ENCODE measurements around the gene GNPNAT1. TPM values are rescaled to one million over a fixed set of nuclear protein-coding genes. Genes with fewer than 3 reads are reported as not detected.
A peak's percentile ranks its signal among the peaks of the same experiment; 100 is the strongest.

Gene GNPNAT1
- 124 and 131 TPM in 2 replicates for total RNA-seq (2012; rRNA removed)

DNA sequence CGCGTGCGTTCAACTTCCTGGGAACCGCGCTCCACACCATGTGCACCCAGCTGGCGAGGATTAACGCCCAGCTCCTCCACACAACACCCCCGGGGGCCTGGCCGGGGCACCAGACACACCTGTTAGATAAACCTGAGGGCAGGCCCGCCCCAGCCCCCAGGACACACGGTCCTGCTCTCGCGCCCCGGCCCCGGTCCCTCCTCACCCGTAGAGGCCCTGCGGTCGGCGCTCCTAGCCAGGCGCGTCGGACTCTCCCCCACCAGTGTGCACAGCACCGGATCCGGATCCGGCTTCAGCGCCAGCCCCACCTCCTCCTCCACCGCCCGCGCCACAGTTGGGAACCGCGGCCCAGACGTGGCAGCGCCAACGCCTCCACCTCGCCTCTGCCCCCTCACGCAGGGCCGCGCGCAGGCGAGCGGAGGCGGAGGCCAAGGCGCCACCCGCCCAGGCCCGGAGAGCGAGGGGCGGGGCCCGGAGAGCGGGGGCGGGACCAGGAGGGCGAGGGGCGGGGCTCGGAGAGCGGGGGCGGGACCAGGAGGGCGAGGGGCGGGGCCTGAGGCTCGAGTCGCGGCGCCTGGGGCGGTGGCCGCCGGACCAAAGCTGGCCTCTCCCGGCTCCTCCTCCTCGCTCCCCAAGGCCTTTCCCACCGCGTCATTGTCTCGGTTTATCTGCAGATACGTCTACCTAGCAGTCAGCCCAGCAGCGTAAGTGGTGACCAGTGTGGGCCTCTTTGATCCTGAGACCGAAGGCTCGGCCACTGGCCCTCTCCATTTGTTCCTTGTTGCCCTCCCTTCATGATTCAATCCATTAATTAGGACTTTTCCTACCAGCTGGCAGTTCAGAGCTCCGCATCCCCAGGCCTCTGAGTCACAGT is at the start of gene GNPNAT1:
Gene GNPNAT1, minus strand, starts transcription at position 385 of the 874 bp plus-strand sequence. CDS start 6,957 bp downstream, outside the sequence.
- peak within 1 kb of the TSS; percentile 90 for H3K4me3 ChIP-seq (ENCODE audit: low read length)
- H3K36me3 ChIP-seq (ENCODE audit: insufficient read depth, low read length) = peaks cover 4% of the 10 kb centered on the region
- peaks cover 28% of the 10 kb centered on the region for H3K4me1 ChIP-seq (ENCODE audit: control insufficient read depth, insufficient read depth, low read length)
- no peaks in the 10 kb centered on the region for H3K27me3 ChIP-seq (ENCODE audit: control insufficient read depth, insufficient read depth, low read length)
- peak within 1 kb of the TSS; percentile 91 for H3K4me2 ChIP-seq (ENCODE audit: low read length)
- H3K9ac ChIP-seq (ENCODE audit: low read depth, low read length) = peak within 1 kb of the TSS; percentile 94
- H3K9me3 ChIP-seq (replicated peaks; ENCODE audit: low read length) = no peaks in the 10 kb centered on the region

DNA sequence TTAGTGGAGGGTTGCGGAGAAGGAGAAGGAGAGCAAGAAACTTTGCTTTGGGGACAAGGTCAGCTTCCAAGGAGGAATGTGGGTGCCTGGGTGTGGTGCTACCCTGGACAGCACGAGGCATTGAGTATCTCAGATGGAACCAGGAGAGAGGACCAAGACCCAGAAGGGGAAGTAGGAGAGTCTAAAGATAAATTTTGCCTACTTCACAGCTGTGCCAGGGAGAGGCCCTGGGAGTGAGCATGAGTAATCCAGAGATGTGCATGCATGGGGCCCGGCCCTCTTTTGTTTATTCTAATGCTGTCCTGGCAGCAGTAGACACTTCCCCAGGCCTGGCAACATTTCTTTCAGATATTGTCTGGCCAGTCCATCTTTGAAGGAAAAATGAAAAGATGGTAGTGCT is 49.5 kb upstream of the GNPNAT1 start:
- peak overlapping the region; percentile 39 for H3K4me2 ChIP-seq (ENCODE audit: low read length)
- no peaks in the 10 kb centered on the region for H3K9me3 ChIP-seq (replicated peaks; ENCODE audit: low read length)
- peak overlapping the region; percentile 61 for H3K9ac ChIP-seq (ENCODE audit: low read depth, low read length)
- H3K36me3 ChIP-seq (ENCODE audit: insufficient read depth, low read length) = no peaks in the 10 kb centered on the region
- H3K27me3 ChIP-seq (ENCODE audit: control insufficient read depth, insufficient read depth, low read length) = no peaks in the 10 kb centered on the region
- H3K4me3 ChIP-seq (ENCODE audit: low read length) = peak overlapping the region; percentile 7
- peaks cover 35% of the 10 kb centered on the region for H3K4me1 ChIP-seq (ENCODE audit: control insufficient read depth, insufficient read depth, low read length)

DNA sequence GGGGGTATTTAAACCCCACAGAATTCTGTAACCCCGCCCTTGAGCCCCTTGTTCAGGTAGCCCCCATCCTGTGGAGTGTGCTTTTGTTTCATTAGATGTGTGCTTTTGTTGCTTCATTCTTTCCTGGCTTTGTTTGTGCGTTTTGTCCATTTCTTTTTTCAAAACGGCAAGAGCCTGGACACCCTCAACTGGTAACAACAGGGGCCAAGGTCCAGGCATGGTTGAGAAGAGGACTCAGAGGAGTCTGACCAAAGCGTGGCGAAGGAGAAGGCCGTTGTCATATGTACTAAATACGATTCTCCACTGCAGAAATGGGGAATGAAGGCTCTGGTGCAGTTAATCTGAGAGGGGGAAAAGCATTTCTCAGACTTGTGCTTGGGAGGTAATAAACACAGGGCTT is 46.0 kb upstream of the GNPNAT1 start:
- Histone ChIP-seq H3K27me3 (ENCODE audit: control insufficient read depth, insufficient read depth, low read length) (no peaks in the 10 kb centered on the region), H3K9ac (ENCODE audit: low read depth, low read length) (no peak overlapping the region), H3K36me3 (ENCODE audit: insufficient read depth, low read length) (no peaks in the 10 kb centered on the region), H3K4me2 (ENCODE audit: low read length) (no peak overlapping the region), H3K9me3 (replicated peaks; ENCODE audit: low read length) (no peaks in the 10 kb centered on the region), H3K4me1 (ENCODE audit: control insufficient read depth, insufficient read depth, low read length) (peaks cover 42% of the 10 kb centered on the region), H3K4me3 (ENCODE audit: low read length) (no peak overlapping the region)

DNA sequence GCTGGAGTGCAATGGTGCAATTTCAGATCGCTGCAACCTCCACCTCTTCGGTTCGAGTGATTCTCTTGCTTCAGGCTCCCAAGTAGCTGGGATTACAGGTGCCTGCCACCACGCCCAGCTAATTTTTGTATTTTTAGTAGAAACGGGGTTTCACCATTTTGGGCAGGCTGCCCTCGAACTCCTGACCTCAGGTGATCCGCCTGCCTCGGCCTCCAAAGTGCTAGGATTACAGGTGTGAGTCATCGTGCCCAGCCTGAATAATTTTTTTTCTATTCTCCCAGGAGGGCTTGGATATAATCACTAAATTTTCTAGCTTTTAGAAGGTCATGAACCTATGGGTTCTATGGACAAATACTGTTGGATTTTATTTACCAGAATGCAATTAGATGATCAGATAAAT is 44.7 kb upstream of the GNPNAT1 start:
- H3K27me3 ChIP-seq (ENCODE audit: control insufficient read depth, insufficient read depth, low read length) = no peaks in the 10 kb centered on the region
- no peak overlapping the region for H3K4me2 ChIP-seq (ENCODE audit: low read length)
- peak overlapping the region; percentile 89 for H3K9ac ChIP-seq (ENCODE audit: low read depth, low read length)
- H3K4me1 ChIP-seq (ENCODE audit: control insufficient read depth, insufficient read depth, low read length) = peaks cover 50% of the 10 kb centered on the region
- H3K4me3 ChIP-seq (ENCODE audit: low read length) = no peak overlapping the region
- no peaks in the 10 kb centered on the region for H3K9me3 ChIP-seq (replicated peaks; ENCODE audit: low read length)
- H3K36me3 ChIP-seq (ENCODE audit: insufficient read depth, low read length) = no peaks in the 10 kb centered on the region

DNA sequence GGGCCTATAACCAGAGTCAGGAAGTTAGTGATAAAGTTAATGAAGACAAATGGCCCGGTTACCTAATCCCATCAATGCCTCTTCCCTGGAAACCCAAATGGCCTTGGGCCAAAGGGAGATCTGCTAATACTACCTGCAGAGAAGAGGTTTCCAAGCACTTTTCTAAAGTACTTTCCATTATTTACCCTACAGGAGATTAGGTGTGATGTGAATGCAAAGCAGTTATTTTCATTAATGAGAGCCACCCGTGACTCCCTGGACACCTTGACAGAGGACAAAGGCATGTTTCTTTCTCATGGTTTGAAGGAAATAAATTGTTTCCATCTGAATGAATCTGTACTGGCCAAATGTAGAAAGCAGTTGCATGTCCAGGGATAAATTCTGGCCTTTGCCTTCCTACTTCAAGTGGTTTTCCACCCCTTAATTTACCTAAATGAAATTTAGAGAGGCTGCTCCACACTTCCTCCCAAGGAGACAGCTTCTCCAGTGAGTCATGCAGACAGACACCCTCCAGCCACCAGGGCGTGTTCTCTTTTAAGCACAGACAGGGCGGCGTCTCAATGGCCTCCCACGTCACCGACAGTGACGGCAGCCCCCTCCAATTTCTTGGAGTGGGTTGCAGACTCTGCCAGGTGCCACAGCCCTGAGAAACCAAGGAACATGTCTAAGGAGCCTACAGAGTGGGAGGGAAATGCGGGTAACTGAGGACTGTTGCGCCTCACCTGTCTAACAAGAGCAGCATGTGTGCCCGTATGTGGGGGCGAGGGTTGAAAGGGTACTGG is 43.9 kb upstream of the GNPNAT1 start:
- Histone ChIP-seq H3K4me3 (ENCODE audit: low read length) (peak overlapping the region; percentile 54), H3K9me3 (replicated peaks; ENCODE audit: low read length) (no peaks in the 10 kb centered on the region), H3K4me2 (ENCODE audit: low read length) (peak overlapping the region; percentile 82), H3K27me3 (ENCODE audit: control insufficient read depth, insufficient read depth, low read length) (no peaks in the 10 kb centered on the region), H3K36me3 (ENCODE audit: insufficient read depth, low read length) (no peaks in the 10 kb centered on the region), H3K9ac (ENCODE audit: low read depth, low read length) (peak overlapping the region; percentile 89), H3K4me1 (ENCODE audit: control insufficient read depth, insufficient read depth, low read length) (peaks cover 48% of the 10 kb centered on the region)

DNA sequence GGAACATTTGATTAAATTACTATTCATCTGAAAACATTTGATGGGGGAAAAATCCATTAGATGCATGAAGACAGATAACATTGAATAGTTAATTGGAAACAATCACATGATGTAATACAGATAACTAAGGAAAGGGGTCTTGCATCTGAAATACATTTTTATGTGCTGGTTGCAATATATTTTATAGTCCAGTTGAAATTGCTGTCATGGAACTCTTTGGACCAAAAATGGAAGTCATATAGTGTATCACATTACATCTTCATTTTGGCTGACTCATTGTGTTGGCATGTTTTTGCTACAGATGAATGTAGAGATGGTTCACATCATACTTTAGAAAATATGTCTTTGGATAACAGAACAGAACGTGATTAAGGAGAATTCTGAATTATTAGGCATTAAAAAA is 43.0 kb upstream of the GNPNAT1 start:
- Histone ChIP-seq H3K27me3 (ENCODE audit: control insufficient read depth, insufficient read depth, low read length) (no peaks in the 10 kb centered on the region), H3K9me3 (replicated peaks; ENCODE audit: low read length) (no peaks in the 10 kb centered on the region), H3K9ac (ENCODE audit: low read depth, low read length) (peak overlapping the region; percentile 47), H3K4me3 (ENCODE audit: low read length) (no peak overlapping the region), H3K4me2 (ENCODE audit: low read length) (no peak overlapping the region), H3K4me1 (ENCODE audit: control insufficient read depth, insufficient read depth, low read length) (peaks cover 50% of the 10 kb centered on the region), H3K36me3 (ENCODE audit: insufficient read depth, low read length) (no peaks in the 10 kb centered on the region)

DNA sequence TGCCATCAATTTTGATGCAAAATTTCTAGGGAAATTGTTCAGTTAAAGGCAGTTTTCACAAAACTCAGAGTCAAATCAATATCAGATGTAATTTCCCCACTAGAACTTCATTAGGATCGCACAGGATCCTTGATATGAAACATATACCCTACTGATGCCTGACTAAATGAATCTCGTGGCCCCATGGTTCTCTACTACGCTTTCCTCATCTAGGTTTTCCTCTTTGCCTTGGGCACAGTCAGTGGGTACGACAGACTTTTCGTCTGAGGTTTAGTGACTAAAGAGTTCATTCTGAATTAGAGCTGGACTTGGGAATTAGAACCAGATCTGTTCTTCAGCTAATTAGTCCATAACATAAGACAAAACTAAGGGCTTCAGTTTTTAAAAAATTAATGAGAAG is 42.5 kb upstream of the GNPNAT1 start:
- H3K27me3 ChIP-seq (ENCODE audit: control insufficient read depth, insufficient read depth, low read length) = no peaks in the 10 kb centered on the region
- H3K9me3 ChIP-seq (replicated peaks; ENCODE audit: low read length) = no peaks in the 10 kb centered on the region
- peak overlapping the region; percentile 47 for H3K9ac ChIP-seq (ENCODE audit: low read depth, low read length)
- no peak overlapping the region for H3K4me3 ChIP-seq (ENCODE audit: low read length)
- peaks cover 52% of the 10 kb centered on the region for H3K4me1 ChIP-seq (ENCODE audit: control insufficient read depth, insufficient read depth, low read length)
- no peak overlapping the region for H3K4me2 ChIP-seq (ENCODE audit: low read length)
- no peaks in the 10 kb centered on the region for H3K36me3 ChIP-seq (ENCODE audit: insufficient read depth, low read length)

DNA sequence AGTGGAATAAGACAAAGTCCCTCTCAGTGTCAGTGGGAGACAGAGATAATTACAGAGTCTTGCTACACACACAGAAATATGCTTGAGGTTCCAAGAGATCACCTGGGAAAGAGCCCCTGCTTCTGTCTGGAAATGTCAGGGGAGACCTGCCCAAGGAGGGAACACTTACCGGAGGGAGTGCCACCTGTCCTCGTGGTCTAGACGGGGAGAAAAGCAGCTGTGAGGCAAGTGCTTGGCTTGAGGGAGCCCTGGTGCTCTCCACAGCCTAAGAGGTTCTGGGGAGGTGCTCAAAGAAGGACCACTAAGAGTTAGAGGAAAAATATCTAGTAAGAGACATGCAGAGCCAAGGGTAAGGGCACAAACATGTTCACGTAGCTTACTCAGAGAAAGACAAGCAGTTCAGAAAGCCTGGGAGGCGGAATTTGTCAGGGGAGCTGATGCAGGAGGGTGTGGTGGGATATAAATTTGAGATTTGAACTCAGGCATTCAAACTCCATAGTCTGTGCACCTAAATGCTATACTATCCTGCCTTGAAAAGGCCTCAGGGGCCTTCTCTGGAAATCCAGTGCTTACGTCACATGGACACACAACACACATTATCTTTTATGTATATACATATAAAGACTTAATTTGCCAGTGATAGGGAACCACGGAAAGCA is 38.2 kb upstream of the GNPNAT1 start:
- H3K36me3 ChIP-seq (ENCODE audit: insufficient read depth, low read length) = no peaks in the 10 kb centered on the region
- no peak overlapping the region for H3K4me3 ChIP-seq (ENCODE audit: low read length)
- H3K4me2 ChIP-seq (ENCODE audit: low read length) = no peak overlapping the region

DNA sequence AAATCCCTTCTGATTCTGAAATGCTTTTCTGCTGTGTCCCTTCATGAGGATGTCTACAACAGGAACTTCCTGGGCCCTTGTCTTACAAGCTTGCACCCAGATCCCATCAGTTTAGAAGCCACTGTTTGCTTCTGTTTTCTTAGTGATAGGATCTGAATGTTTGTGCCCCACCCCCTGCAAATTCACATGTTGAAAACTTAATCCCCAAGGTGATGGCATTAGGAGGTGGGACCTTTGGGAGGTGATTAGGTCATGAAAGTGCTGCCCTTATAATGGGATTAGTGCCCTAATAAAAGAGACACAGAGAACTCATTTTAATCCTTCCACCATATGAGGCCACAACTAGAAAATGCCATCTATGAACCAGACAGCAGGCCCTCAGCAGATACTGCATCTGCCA is 36.0 kb upstream of the GNPNAT1 start:
- H3K9ac ChIP-seq (ENCODE audit: low read depth, low read length) = no peak overlapping the region
- no peaks in the 10 kb centered on the region for H3K27me3 ChIP-seq (ENCODE audit: control insufficient read depth, insufficient read depth, low read length)
- H3K9me3 ChIP-seq (replicated peaks; ENCODE audit: low read length) = no peaks in the 10 kb centered on the region
- H3K36me3 ChIP-seq (ENCODE audit: insufficient read depth, low read length) = no peaks in the 10 kb centered on the region
- no peak overlapping the region for H3K4me3 ChIP-seq (ENCODE audit: low read length)
- H3K4me1 ChIP-seq (ENCODE audit: control insufficient read depth, insufficient read depth, low read length) = peaks cover 46% of the 10 kb centered on the region
- H3K4me2 ChIP-seq (ENCODE audit: low read length) = no peak overlapping the region

More for the DNA sequence above, 38.2 kb upstream of the GNPNAT1 start:
- Histone ChIP-seq H3K27me3 (ENCODE audit: control insufficient read depth, insufficient read depth, low read length) (no peaks in the 10 kb centered on the region), H3K9me3 (replicated peaks; ENCODE audit: low read length) (no peaks in the 10 kb centered on the region), H3K9ac (ENCODE audit: low read depth, low read length) (no peak overlapping the region), H3K4me1 (ENCODE audit: control insufficient read depth, insufficient read depth, low read length) (peaks cover 48% of the 10 kb centered on the region)

DNA sequence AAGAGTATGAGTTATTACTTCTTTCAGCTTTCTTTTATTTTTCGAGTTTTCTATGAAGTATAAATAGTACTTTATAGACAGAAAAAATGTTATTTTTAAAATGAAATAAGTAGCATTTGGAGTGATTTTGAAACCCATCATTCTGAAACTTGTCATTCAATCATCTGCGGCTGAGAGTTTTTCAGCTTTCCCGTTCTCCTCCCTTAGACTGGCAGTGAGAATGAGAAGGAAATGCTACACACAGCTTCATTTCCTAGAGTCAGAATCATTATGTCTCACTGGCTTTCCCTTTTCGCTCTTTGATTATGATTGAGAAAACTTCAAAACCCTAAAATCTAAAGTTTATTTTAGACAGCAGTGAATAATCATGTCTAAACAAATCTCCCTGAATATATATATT is 33.7 kb upstream of the GNPNAT1 start:
- Histone ChIP-seq H3K27me3 (ENCODE audit: control insufficient read depth, insufficient read depth, low read length) (no peaks in the 10 kb centered on the region), H3K9me3 (replicated peaks; ENCODE audit: low read length) (no peaks in the 10 kb centered on the region), H3K4me1 (ENCODE audit: control insufficient read depth, insufficient read depth, low read length) (peaks cover 27% of the 10 kb centered on the region), H3K36me3 (ENCODE audit: insufficient read depth, low read length) (no peaks in the 10 kb centered on the region), H3K9ac (ENCODE audit: low read depth, low read length) (peak overlapping the region; percentile 27), H3K4me2 (ENCODE audit: low read length) (no peak overlapping the region), H3K4me3 (ENCODE audit: low read length) (no peak overlapping the region)

DNA sequence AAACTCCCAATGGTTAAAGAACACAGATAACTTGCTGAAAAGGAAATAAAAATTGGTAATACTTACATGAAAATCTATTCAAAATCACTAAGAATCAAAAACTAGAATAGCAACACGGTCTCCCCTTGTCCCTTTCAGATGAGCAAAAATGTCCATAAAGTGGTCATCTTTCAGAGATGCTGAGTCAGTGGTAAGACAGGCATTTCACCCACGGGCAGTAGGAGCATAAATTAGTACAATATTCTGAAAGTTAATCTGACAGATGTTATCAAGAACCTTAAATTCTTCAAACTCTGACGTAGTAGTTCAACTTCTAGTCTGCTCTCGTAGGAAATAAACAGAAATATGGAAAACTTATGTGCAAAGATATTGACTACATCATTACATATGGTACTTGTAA is 33.1 kb upstream of the GNPNAT1 start:
- H3K27me3 ChIP-seq (ENCODE audit: control insufficient read depth, insufficient read depth, low read length) = no peaks in the 10 kb centered on the region
- H3K4me3 ChIP-seq (ENCODE audit: low read length) = no peak overlapping the region
- peak overlapping the region; percentile 18 for H3K4me2 ChIP-seq (ENCODE audit: low read length)
- H3K9ac ChIP-seq (ENCODE audit: low read depth, low read length) = peak overlapping the region; percentile 27
- H3K9me3 ChIP-seq (replicated peaks; ENCODE audit: low read length) = no peaks in the 10 kb centered on the region
- H3K4me1 ChIP-seq (ENCODE audit: control insufficient read depth, insufficient read depth, low read length) = peaks cover 22% of the 10 kb centered on the region
- no peaks in the 10 kb centered on the region for H3K36me3 ChIP-seq (ENCODE audit: insufficient read depth, low read length)

Data from skeletal muscle satellite cell (primary cell).